Iris pigment epithelial cell (primary cell): Measurements from ENCODE around the gene MAN2A1.
"Not testable (repeated sequence)": the region's sequence is repeated elsewhere in the genome, so short reads cannot be mapped to it uniquely, and the experiment has no call there.

Source experiments
- DNase-seq: peaks from one replicate; pipeline ENCODE4 v3.0.0-alpha.2; 2011; ENCODE audit warnings: low read depth

MAN2A1 gene

DNA sequence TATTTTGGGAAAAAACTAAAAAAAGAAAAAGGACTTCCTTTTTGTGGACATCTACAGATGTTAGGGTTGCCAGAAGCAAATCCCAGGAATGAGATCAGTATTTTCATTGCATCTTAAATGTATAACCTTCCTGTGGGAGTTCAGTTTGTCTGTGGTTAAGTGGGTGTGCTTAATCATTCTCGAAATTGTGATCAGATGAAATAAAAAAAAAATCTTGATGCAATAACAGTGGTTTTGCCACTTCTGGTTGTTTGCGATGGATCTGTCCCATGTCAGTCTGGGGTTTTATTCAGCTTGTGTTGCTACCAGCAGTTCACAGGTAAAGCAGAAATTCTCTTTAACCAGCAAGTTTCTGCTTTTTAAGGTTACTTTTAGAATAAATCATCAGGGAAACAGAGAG is 179.0 kb downstream of the MAN2A1 start:
- peak; percentile 73 for DNase-seq

DNA sequence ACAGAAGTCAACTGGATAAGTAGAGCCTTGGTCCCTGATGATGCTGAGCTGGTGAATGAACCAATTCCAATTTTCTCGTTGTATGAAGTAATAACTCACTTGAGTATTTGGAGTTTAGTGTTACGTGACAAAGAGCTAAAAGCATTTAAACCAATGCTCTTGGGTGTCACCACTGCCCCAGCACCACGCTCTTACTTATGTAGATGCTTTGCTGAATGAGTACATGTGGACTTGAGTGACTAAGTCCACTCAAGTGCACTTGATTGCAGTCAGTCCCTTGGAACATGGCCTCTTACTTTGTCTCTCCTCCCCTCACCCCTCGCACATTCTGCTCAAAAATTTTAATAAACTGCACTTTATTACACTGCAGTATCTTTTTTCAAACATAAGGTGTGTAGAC is 184.0 kb downstream of the MAN2A1 start:
- no peak for DNase-seq

DNA sequence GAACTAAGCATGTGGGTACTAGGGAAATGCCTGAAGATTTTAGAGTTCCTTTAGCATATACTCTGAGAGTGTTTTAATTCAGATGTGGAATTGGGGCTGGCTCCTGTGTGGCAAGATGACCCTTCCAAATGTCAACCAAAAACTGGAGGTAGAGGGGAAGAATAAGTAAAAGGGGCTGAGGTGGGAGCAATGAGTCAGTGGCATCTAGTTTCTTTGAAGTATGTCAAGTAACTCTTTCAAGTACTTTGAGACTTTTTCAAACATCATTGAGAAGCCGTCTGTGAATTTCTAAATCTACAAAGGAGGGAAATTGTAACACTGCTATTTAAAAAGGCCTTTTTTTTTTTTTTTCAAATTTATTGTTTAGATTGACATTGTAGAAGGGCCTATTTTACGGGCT is 184.4 kb downstream of the MAN2A1 start:
- no peak for DNase-seq

DNA sequence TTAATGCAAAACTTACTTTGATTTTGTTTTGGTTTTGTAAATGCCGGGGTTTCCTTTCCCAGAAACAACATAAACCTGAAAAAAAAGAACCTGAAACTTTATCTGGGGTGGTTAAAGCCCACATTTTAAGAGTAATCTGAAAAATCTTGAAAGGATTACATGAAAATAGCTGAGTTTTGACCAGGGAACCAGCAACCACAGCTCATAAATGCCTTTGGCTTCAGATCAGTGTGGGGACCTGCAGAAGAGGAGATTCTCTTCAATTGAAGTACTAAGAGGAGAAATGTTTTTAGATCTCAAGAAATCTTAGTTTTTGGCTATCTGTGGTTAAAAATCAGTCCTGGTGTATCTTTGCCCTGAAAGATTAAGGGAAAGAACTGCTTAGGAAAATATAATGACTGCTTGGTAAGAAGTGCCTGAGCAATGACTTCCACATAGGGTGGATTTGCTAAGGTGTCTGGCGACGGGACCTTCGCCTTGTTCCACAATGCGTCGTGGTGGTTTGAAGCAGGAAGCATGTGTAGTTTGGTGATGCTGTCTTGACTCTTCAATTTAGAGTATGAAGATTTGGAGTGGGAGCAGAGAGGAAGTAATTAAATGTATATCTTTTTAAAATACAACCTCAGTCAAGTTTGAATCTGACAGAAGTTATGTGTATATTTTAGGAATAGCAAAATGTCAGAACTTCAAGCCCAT is 186.5 kb downstream of the MAN2A1 start:
- no peak for DNase-seq

DNA sequence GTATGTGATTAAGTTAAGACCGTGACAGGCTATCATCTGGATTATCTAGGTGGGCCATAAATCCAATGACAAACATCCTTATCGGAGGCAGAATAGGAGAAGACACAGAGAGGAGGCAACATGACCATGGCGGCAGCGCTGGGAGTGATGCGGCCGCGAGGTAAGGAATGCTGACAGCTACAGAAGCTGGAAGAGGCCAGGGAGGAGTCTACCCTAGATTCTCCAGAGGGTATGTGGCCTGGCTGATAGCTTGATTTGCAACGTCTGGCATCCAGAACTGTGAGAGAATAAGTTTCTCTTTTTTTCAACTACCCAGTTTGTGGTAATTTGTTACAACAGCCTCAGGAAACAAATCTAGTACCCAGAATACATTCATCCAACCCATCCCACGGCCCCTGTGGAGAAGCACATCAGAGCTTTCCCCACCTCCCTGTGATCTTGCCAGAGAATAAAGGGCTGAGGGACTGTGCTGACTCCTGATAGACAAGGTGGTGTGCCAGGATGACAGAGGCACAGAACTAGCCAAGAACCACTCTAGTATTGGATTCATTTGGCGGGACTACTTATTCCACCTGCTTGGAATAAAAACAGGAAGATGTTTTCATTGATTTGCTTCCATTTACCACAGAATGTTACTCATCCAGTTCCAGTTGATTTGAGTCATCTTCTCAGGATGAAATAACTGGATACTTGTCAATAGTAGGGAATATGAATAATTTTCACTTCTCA is 187.4 kb downstream of the MAN2A1 start:
- peak; percentile 20 for DNase-seq

DNA sequence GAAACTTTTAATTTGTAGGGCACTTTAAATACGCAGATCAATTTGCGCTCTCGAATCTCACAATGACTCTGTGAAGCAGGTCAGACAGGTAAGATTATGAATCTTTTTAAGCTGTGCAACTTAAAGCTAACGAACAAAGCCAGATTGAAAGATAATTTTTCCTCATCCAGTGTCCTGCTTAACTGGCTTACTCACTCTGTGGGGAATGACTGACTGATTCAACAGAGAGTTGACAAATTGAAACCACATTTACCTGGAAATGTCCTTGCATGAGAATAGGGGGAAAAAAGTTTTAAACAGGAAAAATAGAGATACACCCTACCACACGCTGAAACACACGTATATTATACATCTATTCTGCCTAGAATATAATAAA is 187.9 kb downstream of the MAN2A1 start:
- DNase-seq: no peak

DNA sequence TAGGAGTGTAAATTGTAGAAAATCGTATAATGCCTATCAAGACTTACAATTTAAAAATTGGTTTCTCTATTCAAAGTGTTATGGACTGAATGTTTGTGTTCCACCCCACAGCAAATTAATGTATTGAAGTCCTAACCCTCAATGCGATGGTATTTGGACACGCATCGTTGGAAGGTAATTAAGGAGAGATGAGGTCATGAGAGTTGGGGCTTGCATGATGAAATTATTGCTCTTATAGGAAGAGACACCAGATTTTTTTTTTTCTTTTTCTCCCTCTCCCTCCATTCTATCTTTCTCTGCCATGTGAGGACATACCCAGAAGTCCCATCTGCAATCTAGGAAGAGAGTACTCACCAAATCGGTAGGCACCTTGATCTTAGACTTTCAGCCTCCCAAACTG is 189.2 kb downstream of the MAN2A1 start:
- DNase-seq: no peak

DNA sequence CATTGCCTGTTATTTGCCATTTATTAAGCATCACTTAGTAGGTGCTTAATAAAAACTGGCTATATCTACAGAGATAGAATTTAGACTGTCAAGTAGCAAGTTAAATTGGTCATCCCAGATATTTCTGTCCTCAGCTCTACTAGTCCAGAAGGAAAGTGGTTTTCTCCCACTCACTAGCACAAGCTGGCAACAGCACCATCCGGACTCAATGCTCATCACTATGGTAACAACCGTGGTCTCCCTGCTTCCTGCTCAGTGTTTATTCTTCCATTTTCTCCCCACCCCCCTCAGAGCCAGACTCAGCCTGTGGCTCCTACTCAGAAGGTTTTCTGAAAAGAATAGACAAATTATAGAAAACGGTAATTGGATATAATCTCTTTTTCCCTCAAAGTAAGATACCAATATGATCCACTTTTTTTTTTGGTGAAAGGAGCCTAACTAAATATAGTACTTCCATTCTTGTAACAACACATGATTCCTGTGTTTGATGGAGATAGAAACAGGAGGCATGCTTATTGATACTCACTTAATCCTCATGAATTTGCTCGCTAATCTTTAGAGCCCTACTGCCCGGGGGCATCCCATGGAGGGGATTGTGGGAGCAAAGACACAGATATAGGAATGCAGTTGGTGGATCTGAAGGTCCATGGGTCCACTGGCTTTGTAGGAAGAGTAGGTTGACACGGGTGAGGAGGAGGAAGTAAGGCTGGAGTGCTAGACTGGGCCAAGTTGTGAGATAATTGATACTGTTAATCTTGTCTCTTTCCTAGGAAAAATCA is 191.4 kb downstream of the MAN2A1 start:
- peak; percentile 33 for DNase-seq

DNA sequence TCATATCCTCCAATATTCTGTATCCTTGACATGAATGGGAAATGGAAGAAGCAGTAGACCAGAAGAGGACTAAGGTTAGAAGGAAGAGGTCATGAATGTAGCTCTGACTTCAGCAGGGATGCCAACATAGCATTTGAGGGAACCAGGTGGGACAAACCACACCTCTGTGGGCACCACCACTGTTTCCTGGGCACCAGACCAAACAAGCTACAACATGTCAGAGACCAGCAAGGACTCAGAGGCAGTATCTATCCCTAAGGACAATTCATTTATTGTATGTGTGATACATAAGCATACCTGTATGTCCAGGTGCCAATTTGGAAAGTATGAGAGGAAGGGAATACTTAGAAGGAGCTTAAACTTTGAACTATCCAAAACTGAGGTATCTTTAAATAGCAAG is 192.8 kb downstream of the MAN2A1 start:
- no peak for DNase-seq

DNA sequence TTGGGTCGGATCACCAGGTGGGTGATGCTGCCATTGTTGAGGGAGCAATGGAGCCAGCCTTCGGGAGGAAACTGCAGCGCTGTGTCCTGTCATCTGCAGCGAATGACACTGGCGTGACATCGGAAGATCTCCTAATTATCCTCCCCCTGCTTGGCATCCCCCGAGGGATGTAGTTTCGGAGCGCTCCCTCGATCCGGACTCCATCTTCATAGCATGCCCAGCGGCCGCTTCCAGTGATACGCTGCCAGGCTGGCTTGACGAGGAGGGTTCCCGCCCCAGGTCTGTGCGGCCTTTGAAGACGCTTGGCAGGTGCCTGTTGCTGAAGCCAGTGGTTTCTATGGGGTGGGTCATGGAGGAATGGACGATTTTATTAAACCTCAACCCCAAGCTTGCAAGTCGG is 194.9 kb downstream of the MAN2A1 start:
- no peak for DNase-seq

DNA sequence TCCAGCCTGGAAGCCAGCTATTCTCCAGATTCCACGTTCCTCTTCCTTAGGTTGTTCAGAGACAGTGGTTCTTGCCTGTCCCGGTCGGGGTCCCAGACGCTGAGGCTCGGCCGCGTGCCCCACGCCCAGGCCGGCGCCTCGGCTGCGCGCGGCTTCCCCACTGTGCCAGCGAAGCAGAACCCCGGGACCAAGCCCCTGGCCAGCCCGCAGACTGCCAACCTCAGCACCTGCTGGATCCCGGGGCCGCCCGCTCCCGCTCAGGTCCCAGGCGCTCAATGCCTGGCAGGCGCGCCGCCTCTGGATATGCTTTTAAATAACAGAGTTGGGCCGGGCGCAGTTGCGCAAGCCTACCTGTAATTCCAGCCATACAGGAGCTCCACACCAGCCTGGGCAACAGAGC is 195.5 kb downstream of the MAN2A1 start:
- DNase-seq: no peak

DNA sequence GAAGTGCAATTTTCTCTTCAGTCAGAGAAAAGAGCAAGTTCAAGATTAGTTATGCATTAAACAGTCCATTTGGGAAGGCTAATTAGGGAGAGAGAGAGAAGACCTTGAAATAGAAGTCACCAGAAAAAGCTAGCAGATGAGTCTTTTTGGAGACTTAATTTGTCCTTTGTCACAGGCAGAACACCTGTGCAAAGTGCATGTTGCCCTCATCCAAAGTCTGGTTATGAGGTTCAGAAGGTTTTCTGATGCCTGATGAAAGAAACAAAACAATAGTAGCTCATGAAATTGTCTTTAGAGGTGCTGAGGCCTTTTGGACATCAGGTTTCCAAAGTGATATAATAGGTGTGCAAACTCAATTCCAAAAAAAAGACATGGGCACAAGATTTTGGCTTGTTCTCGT is 199.3 kb downstream of the MAN2A1 start:
- DNase-seq: no peak

DNA sequence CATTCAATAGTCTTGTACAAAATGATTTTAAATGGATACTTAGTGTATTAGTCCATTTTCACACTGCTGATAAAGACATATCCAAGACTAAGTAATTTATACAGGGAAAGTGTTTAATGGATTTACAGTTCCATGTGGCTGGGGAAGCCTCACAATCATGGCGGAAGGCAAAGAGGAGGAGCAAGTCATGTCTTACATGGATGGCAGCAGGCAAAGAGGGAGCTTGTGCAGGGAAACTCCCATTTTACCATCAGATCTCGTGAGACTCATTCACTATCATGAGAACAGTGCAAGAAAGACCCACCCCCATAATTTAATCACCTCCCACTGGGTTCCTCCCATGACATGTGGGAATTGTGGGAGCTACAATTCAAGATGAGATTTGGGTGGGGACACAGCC is 203.5 kb downstream of the MAN2A1 start:
- DNase-seq: not testable (repeated sequence)

DNA sequence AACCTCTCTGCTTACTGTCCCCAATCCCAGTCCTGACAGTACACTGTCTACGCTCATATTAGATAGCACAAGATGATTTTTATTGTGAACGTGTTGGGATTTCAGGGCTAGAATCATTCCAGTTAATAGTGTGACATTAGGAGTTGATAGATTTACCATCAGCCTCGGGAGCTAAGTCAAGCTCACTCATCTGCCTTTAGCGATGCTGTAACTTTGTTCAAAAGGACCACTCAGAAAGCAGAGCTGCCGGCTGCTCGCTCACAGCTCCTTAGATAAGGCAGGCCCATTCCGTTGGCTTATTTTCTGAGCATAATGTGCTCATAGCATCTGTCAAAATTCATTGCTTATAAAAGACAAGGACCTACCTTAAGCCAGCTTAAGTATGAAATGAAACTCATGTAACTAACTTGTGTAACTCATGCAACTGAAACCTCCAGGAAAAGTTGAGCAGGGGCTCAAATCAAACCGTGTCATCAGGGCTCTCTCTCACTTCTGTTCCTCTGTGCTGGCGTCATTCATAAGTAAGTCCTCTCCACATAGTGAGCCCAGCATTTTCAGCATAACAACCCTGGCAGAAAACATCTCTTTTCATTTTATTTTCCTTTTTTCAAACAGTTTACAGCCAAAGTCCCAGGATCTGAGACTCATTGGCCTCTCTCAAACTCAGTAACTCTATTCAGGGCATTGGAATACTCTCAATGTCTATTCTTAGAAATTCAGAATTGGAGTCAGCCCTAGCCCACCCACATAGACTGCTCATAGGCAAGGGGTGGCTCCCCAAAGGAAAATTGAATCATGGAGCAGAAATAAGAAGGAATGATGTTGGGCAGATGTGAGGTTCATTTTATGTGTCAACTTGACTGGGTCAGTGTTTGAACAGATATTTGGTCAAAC is 208.8 kb downstream of the MAN2A1 start:
- DNase-seq: no peak

DNA sequence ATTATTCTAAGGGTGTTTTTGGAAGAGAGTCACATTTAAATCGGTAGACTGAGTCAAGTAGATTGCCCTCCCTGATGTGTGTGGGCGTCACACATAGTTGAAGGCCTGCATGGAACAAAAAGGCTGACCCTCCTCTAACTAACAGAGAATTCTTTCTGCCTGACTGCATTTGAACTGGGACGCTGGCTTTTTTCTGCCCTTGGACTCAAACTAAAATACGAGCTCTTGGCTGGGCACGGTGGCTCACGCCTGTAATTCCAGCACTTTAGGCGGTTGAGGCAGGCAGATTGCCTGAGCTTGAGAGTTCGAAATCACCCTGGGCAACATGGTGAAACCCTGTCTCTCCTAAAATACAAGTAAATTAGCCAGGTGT is 209.4 kb downstream of the MAN2A1 start:
- no peak for DNase-seq

DNA sequence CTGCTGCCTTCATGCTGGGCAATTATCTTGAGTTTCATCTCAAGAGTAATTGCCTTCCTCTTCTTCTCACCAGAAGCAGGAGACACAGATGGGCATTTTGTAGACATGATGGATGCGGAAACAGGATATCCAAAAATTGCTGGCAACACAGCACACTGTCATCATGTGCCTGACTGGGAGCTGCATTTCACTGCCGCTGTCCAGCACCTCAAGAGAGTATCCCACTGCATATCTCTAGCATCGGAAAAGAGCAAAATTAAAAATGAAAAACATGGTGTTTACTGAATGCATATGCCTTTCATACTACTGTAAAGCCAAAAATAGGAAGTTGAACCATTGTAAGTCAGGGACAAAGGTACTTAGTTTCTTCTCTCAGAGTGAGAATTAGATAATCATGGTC is 210.7 kb downstream of the MAN2A1 start:
- DNase-seq: no peak

DNA sequence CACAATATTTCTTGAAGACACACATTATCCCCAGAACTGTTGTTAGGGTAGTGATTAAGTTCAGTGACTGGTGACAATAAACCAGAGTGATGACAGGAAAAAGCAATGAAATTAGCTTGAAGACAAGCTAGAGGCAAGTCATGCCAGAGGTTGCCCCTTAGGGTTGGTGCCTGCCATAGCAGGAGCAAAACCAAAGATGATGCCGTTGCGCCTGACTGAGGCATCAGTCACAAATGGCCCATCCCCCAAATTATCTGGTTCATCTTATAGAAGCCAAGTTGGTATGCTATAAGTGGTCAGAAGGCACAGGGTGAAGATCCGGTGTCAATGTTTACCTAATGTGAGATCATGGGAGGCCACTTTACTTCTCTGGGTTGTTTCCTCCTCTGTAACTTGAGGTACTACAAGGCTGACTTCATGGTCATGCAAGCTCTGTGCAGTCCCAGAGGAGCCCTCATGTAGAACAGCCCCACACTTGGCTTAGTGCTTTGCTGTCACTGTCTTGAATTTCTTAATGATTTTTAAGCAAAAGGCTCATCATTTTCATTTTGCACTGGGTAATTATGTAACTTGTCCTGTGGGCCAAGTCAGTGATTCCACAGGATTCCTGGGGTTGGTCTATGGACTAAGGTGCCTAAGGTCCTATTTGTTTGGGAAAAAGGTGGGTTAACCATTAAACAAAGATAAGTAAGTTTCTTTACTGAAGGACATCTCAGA is 211.3 kb downstream of the MAN2A1 start:
- no peak for DNase-seq

DNA sequence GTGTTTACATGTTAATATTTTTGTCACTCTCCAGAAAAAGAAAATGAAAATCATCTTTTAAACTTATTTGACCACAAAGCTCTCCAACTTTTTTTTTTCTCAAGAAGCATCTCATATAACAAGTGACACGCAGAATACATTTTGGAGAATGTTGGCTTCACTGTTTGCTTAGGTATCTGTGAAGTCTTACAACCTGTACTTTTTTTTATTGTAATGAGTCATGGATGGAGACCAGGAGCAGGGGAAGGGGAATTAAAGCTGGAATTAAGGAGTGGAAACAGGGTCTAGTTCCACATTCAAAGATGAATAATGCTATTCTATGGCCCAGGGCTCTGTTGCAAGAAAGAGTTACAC is 211.9 kb downstream of the MAN2A1 start:
- no peak for DNase-seq

DNA sequence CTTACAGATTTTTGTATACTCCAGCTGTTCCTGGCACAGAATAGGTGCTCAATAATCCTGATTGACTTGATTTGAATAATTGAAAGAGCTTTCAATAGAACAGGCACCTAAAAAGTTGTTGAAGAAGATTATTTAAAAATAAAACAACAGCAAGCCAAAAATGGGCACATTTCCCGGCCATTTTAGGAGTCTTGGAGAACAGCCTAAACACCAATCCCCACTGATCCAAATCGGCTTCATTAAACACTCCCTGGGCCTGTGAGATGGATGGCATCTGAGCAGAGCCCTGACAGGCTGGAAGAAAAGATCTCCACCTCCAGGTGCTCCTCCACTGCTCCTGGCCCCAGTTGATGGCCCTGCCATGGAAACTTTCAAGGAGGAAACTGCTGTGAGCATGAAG is 213.3 kb downstream of the MAN2A1 start:
- DNase-seq: no peak

DNA sequence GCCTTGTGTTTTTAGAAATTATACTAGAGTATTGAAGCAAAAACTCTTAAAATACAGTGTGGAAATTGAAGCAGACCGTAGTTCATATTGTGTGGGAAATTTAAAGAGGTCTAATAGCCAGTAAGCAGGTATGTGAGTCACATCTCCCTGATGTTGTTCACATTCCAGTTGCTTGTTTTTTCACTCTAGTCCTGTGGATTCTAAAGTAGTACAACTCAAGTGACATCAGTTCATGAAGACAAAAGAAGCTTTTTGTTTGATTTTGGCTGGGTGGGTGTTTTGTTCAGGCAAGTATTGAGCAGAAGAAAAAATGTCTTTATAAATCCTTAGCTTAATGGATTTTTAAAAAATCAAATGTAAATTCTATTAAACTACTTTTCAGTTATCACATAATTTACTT is 216.2 kb downstream of the MAN2A1 start:
- DNase-seq: peak; percentile 9

DNA sequence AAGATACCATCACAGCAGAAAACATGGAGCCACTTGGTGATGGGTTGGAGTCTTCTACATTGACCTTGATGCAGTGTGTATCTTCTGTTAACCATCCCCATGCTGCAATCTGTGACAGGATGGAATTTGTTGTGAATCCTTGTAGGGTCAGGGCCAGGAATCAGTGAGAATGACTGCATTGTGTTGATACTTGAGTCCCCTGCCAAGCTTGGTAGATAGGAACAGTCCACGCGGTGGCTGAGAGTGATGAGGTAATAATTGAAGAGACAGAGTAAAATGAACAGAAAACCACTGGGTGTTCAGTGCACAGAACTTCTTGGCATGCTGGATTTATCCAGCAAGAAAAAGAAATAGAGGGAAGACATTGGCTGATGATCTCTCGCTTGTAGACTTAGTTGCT is 217.5 kb downstream of the MAN2A1 start:
- DNase-seq: peak; percentile 3

DNA sequence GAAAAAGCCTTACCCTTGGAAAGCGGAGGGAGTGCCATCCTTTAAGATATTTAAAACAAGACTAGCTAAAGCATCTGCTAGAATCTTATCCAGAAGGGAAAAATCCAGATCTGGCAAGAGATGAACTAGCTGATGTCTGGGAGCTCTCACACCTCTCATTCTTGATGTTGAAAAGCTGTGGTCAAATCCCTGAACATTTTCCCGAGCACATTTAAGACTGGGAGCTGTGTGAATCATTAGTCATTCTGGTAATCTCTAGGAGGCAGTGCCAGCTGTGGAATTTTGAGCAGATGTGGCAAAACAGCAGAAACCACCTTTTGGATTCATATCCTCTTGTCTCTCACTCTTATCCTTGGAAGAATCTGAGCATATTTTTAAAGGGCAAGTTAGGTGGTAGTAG is 218.0 kb downstream of the MAN2A1 start:
- peak; percentile 36 for DNase-seq
